Endothelial cell of umbilical vein (primary cell): Measurements from ENCODE around the gene DSP. TPM values are rescaled to one million over a fixed set of nuclear protein-coding genes. Genes with fewer than 3 reads are reported as not detected.

ENCODE experiments used
- BruUV-seq: library from RNA; stranded (reverse); fragments of 400-500 nt; replicated peaks from 2 replicates; lab custom pipeline; 2021; lab: Mats Ljungman, UMichigan
- CTCF ChIA-PET: fragments of 300-600, 350-600 bp; sonication (Branson Sonifier 250); formaldehyde crosslinking; loops from one replicate; lab custom pipeline; 2021; ENCODE audit warnings: antibody characterized with exemption, inconsistent platforms; lab: Charles Lee
- POLR2A ChIA-PET: fragments of 300-600, 350-600 bp; sonication (Branson Sonifier 250); formaldehyde crosslinking; loops from one replicate; lab custom pipeline; 2021; ENCODE audit warnings: antibody characterized with exemption, inconsistent platforms; lab: Charles Lee
- DNase-seq: peaks from one replicate; pipeline ENCODE4 v3.0.0-alpha.2; 2011; ENCODE audit warnings: low read depth, low spot score
- FAIRE-seq: peaks from 2 replicates; lab custom pipeline; 2011; peaks lifted over from hg19 to GRCh38; lab: Jason Lieb, UNC
- H2AFZ ChIP-seq: 2 replicates; pipeline ENCODE4 v1.6.0; 2012; ENCODE audit warnings: low read depth, low read length, control low read depth, inconsistent platforms
- H3K27ac ChIP-seq: 2 replicates; pipeline ENCODE4 v1.5.1; 2011; ENCODE audit warnings: low read depth, mild to moderate bottlenecking, control low read depth, low read length, moderate library complexity; ENCODE audit not compliant: insufficient read depth
- H3K27me3 ChIP-seq, 2 experiments: 2 replicates each; pipeline versions ENCODE4 v1.6.0 to v1.6.1; 2011; ENCODE audit warnings: low read length in 2 of 2, mixed read lengths in 1 of 2; ENCODE audit not compliant: control insufficient read depth in 2 of 2, insufficient read depth in 2 of 2
- H3K36me3 ChIP-seq, 2 experiments: 2 replicates in 1 of 2; 3 replicates in 1 of 2; pipeline ENCODE4 v1.5.1; 2011; ENCODE audit warnings: low read length in 2 of 2, mild to moderate bottlenecking in 1 of 2, moderate library complexity in 1 of 2; ENCODE audit not compliant: control insufficient read depth in 2 of 2, insufficient read depth in 2 of 2; ENCODE audit errors: extremely low read depth in 1 of 2
- H3K4me1 ChIP-seq: 3 replicates; pipeline ENCODE4 v1.5.1; 2011; ENCODE audit warnings: mild to moderate bottlenecking, low read length; ENCODE audit not compliant: control insufficient read depth, insufficient read depth; ENCODE audit errors: extremely low read depth
- H3K4me2 ChIP-seq: 2 replicates; pipeline ENCODE4 v1.6.1; 2011; ENCODE audit warnings: low read length, control low read depth, mixed read lengths; ENCODE audit not compliant: insufficient read depth
- H3K4me3 ChIP-seq, 3 experiments: fragments of 200-600 bp in 1 of 3; sonication (generic), shearing (Covaris generic) in 1 of 3; replicated peaks in 1 of 3; 2 replicates each; pipeline ENCODE4 v1.5.1; 2011 to 2016; ENCODE audit warnings: control low read depth in 3 of 3, low read length in 3 of 3, mild to moderate bottlenecking in 2 of 3, inconsistent platforms in 1 of 3, low read depth in 1 of 3, moderate library complexity in 1 of 3; ENCODE audit not compliant: insufficient read depth in 1 of 3
- H3K79me2 ChIP-seq: 2 replicates; pipeline ENCODE4 v1.6.0; 2012; ENCODE audit warnings: low read length, inconsistent platforms; ENCODE audit not compliant: control insufficient read depth, insufficient read depth
- H3K9ac ChIP-seq: replicated peaks from 2 replicates; pipeline ENCODE3; 2011; ENCODE audit warnings: low read length, control low read depth; ENCODE audit not compliant: insufficient read depth; ENCODE audit errors: extremely low read depth
- H3K9me1 ChIP-seq: replicated peaks from 3 replicates; pipeline ENCODE4 v1.6.0; 2011; ENCODE audit warnings: mild to moderate bottlenecking, low read length; ENCODE audit not compliant: control insufficient read depth, insufficient read depth; ENCODE audit errors: extremely low read depth
- H3K9me3 ChIP-seq: replicated peaks from 2 replicates; pipeline ENCODE4 v1.5.1; 2012; ENCODE audit warnings: low read length, inconsistent platforms; ENCODE audit not compliant: control insufficient read depth, insufficient read depth
- H4K20me1 ChIP-seq: replicated peaks from 2 replicates; pipeline ENCODE3; 2011; ENCODE audit warnings: mild to moderate bottlenecking, low read length; ENCODE audit not compliant: control insufficient read depth, insufficient read depth; ENCODE audit errors: extremely low read depth
- EZH2 ChIP-seq: IDR thresholded peaks from 2 replicates; pipeline ENCODE4 v1.6.1; 2012; ENCODE audit warnings: borderline replicate concordance, low read depth, mild to moderate bottlenecking, moderate library complexity, low read length, inconsistent platforms; ENCODE audit not compliant: severe bottlenecking
- FOS ChIP-seq: IDR thresholded peaks from 2 replicates; pipeline ENCODE4 v1.6.1; 2011; ENCODE audit warnings: mild to moderate bottlenecking, low read length, moderate library complexity, borderline replicate concordance; ENCODE audit not compliant: insufficient read depth
- GATA2 ChIP-seq: IDR thresholded peaks from 2 replicates; pipeline ENCODE4 v1.7.0; 2011; ENCODE audit warnings: low read depth, mild to moderate bottlenecking, moderate library complexity, mixed read lengths, low read length; ENCODE audit not compliant: insufficient read length, insufficient read depth
- JUN ChIP-seq: IDR thresholded peaks from 2 replicates; pipeline ENCODE4 v1.6.1; 2011; ENCODE audit warnings: borderline replicate concordance, low read depth; ENCODE audit not compliant: insufficient read length, insufficient read depth
- MYC ChIP-seq: IDR thresholded peaks from one replicate; pipeline ENCODE4 v1.6.1; 2011; ENCODE audit warnings: mild to moderate bottlenecking, low read depth, low read length
- POLR2A ChIP-seq: IDR thresholded peaks from 2 replicates; pipeline ENCODE4 v1.6.1; 2012; ENCODE audit warnings: low read depth, mild to moderate bottlenecking, control low read depth, low read length
- POLR2AphosphoS5 ChIP-seq: IDR thresholded peaks from 2 replicates; pipeline ENCODE4 v1.6.1; 2012; ENCODE audit warnings: low read depth, mild to moderate bottlenecking, control low read depth, low read length, moderate library complexity; ENCODE audit not compliant: insufficient read depth
- dilution Hi-C: fragments of 300-500 bp; cut with MboI; formaldehyde crosslinking; loops from one replicate; pipeline ENCODE4 v1.15.0; 2019; ENCODE audit warnings: low sequenced_read_pairs; ENCODE audit not compliant: extremely low pct_ligation_motif_present
- intact Hi-C: fragments of 100-400 bp; cut with micrococcal nuclease; formaldehyde crosslinking; loops from one replicate; pipeline ENCODE4 v1.10.0; 2022
- polyA plus RNA-seq, 4 experiments: library from polyadenylated mRNA; depleted of rRNA in 3 of 4; stranded (reverse) in 3 of 4; unstranded in 1 of 4; fragments of >200 nt; gene quantifications; 2 replicates each; pipeline versions ENCODE4 v1.2.1 to v1.2.3, GENCODE V29; 2011 to 2012; ENCODE audit warnings: missing spikeins in 1 of 4
- total RNA-seq: library from RNA; stranded (reverse); gene quantifications from 2 replicates; pipeline ENCODE4 v1.2.3, GENCODE V29; 2021
- TF ChIP-seq, protein P1 (sequence below): IDR thresholded peaks from 2 replicates; pipeline ENCODE4 v1.6.1; 2011; ENCODE audit not compliant: insufficient read depth, insufficient read length
- TF ChIP-seq, protein P2 (sequence below), 2 donors: IDR thresholded peaks; 1 replicate in 1 of 2; 2 replicates in 1 of 2; pipeline ENCODE4 v1.5.1; 2011; ENCODE audit warnings: low read length in 2 of 2, mild to moderate bottlenecking in 2 of 2, moderate library complexity in 2 of 2, control low read depth in 1 of 2, inconsistent platforms in 1 of 2, low read depth in 1 of 2; ENCODE audit not compliant: insufficient read depth in 1 of 2; ENCODE audit errors: extremely low read depth in 1 of 2

The DSP gene
- total and polyA plus RNA-seq, 2 donors (not counting 3 experiments of a cell fraction or from before 2014, with no cell fraction given) = 0.03 to 0.77 TPM

DNA sequence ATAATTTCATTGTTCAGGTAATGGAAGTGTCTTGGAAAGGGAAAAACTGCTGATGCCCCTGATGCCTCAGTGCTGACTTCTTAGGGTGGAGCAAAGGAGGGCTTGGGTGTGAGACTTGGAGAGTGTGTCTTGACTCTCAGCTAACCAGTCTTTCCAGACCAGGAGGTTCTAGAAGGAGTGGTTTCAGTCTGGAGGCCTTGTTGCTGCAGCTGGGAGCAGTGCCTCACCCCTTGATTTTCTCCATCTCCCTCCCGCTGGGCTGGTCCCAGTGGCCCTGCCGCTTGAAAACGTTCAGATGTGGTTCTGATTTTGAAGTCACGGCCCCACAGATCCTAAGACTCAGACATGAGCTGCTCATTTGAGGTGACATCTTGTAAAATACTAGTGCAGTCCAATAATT lies 5.4 kb downstream of the DSP start:
- no TSS peak for BruUV-seq
- POLR2A ChIA-PET = no interaction called here
- no peak overlapping the region for H3K9ac ChIP-seq
- no peak for TF ChIP-seq EZH2
- TF ChIP-seq POLR2AphosphoS5 = no peak
- TF ChIP-seq FOS = no peak
- no peak for TF ChIP-seq POLR2A
- TF ChIP-seq GATA2 = no peak
- no peak for TF ChIP-seq JUN
- TF ChIP-seq, protein P1, sequence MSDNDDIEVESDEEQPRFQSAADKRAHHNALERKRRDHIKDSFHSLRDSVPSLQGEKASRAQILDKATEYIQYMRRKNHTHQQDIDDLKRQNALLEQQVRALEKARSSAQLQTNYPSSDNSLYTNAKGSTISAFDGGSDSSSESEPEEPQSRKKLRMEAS = no peak
- peaks cover 28 to 50% of the 10 kb centered on the region in 2 experiments for H3K27me3 ChIP-seq
- no peak overlapping the region for H3K4me2 ChIP-seq
- H3K4me3 ChIP-seq = no peak overlapping the region
- FAIRE-seq = no peak
- intact Hi-C loops (no loop called here), dilution Hi-C loops (no loop called here)
- H3K9me1 ChIP-seq = no peaks in the 10 kb centered on the region
- no peaks in the 10 kb centered on the region for H3K79me2 ChIP-seq
- no peak overlapping the region for H3K27ac ChIP-seq
- H2AFZ ChIP-seq = no peak overlapping the region
- no peak for DNase-seq
- H3K9me3 ChIP-seq = no peaks in the 10 kb centered on the region
- H3K4me1 ChIP-seq = peaks cover 6% of the 10 kb centered on the region
- H3K36me3 ChIP-seq = no peaks in the 10 kb centered on the region
- no peaks in the 10 kb centered on the region for H4K20me1 ChIP-seq
- CTCF ChIA-PET = no interaction called here

DNA sequence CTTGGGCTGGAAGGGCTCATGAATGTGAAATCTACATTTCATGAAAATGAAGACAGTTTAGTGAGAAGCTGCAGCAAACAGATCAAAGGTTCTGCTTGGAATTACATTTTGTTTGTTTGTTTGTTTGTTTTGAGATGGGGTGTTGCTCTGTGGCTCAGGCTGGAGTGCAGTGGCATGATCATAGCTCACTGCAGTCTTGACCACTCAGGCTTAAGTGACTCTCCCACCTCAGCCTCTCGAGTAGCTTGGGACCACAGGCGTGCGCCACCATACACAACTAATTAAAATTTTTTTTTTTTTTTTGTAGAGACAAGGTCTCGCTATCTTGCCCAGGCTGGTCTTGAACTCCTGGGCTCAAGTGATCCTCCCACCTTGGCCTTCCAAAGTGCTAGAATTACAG lies 5.8 kb downstream of the DSP start:
- no peaks in the 10 kb centered on the region for H4K20me1 ChIP-seq
- H2AFZ ChIP-seq = no peak overlapping the region
- no peak for DNase-seq
- intact Hi-C loops (no loop called here), dilution Hi-C loops (no loop called here)
- POLR2A ChIA-PET = no interaction called here
- TF ChIP-seq EZH2 (no peak), JUN (no peak), GATA2 (no peak), FOS (no peak), POLR2AphosphoS5 (no peak), MYC (no peak), POLR2A (no peak)
- TF ChIP-seq, protein P2, sequence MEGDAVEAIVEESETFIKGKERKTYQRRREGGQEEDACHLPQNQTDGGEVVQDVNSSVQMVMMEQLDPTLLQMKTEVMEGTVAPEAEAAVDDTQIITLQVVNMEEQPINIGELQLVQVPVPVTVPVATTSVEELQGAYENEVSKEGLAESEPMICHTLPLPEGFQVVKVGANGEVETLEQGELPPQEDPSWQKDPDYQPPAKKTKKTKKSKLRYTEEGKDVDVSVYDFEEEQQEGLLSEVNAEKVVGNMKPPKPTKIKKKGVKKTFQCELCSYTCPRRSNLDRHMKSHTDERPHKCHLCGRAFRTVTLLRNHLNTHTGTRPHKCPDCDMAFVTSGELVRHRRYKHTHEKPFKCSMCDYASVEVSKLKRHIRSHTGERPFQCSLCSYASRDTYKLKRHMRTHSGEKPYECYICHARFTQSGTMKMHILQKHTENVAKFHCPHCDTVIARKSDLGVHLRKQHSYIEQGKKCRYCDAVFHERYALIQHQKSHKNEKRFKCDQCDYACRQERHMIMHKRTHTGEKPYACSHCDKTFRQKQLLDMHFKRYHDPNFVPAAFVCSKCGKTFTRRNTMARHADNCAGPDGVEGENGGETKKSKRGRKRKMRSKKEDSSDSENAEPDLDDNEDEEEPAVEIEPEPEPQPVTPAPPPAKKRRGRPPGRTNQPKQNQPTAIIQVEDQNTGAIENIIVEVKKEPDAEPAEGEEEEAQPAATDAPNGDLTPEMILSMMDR (IDR thresholded peaks at IDR 0.05; ENCODE audit: extremely low read depth in 1 of 2, insufficient read depth in 1 of 2, low read depth in 1 of 2, low read length in 2 of 2) = no peak
- TF ChIP-seq, protein P1 = no peak
- H3K27ac ChIP-seq = no peak overlapping the region
- no peaks in the 10 kb centered on the region for H3K9me1 ChIP-seq
- no peaks in the 10 kb centered on the region for H3K9me3 ChIP-seq
- no peak overlapping the region for H3K4me3 ChIP-seq
- CTCF ChIA-PET = no interaction called here
- no peak for FAIRE-seq
- BruUV-seq = no TSS peak
- H3K4me2 ChIP-seq = no peak overlapping the region
- no peaks in the 10 kb centered on the region for H3K79me2 ChIP-seq
- peaks cover 1% of the 10 kb centered on the region for H3K4me1 ChIP-seq
- H3K9ac ChIP-seq = no peak overlapping the region
- no peaks in the 10 kb centered on the region for H3K36me3 ChIP-seq
- H3K27me3 ChIP-seq = peaks cover 25 to 46% of the 10 kb centered on the region in 2 experiments
